ENCODE results near the gene TMEM234. TPM values are rescaled to one million over a fixed set of nuclear protein-coding genes. Genes with fewer than 3 reads are reported as not detected.

TMEM234 gene
- total and polyA plus RNA-seq, 10 of the 15 experiments (the other 5 are each of a cell fraction or from before 2014, with no cell fraction given): 2.9 to 10.9 (median 6.4) TPM

DNA sequence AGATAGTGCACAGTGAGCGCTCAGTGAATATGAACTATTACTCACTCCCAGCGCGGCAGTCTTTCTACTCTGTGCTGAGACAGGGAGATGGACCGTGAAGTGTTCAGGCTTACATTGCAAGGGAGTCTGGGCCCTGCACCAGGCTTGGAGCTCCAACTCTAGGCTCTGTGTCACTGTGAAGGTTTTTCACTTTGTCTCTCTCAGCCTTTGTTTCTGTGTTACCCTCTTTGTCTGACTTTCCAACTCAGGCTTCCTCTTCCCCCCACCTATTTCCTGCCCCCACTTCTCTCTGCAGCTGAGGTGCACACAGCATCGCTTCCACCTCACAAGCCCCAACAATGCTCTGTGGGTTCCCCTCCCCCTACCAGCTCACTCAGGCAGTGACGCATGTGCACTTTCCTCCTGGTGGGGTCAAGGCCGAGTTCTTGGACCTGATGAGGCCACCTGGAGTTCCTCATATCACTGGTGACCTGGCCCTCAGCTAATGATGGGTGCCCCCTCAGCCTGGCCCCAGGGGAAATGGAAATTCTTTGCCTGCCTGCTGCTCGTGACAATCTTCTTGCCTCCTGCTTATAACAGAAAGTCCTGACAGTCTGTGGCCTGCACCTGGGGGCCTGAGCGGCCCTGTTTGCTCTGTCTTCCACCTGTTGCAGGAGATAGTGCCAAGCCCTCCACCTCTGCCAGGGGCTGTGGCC, 27.8 kb upstream of the TMEM234 start (continued):
- TF ChIP-seq ZNF384 (IDR thresholded peaks at IDR 0.05; ENCODE audit: borderline replicate concordance, low read depth, low read length) (no peak), YBX1 (IDR thresholded peaks at IDR 0.05) (no peak), TARDBP (IDR thresholded peaks at IDR 0.05; ENCODE audit: borderline replicate concordance) (peak; percentile 89), CBX5 (IDR thresholded peaks at IDR 0.05; ENCODE audit: low read depth) (no peak), MYB (IDR thresholded peaks at IDR 0.05; ENCODE audit: borderline replicate concordance, low read depth, low read length) (no peak), MTA3 (IDR thresholded peaks at IDR 0.05; ENCODE audit: borderline replicate concordance, low read length) (no peak), POU2F2 (IDR thresholded peaks at IDR 0.05; ENCODE audit: borderline replicate concordance, low read depth, low read length) (peak; percentile 72; the same call in 2 of the 3 replicates), EP300 (IDR thresholded peaks at IDR 0.05; ENCODE audit: borderline replicate concordance in 1 of 2, control insufficient read depth in 1 of 2, low read depth in 2 of 2, low read length in 2 of 2) (peak; percentile 75 to 83; a peak in 3 of 4 replicates), SUZ12 (IDR thresholded peaks at IDR 0.05; ENCODE audit: unreplicated experiment) (no peak), SMC3 (IDR thresholded peaks at IDR 0.05; ENCODE audit: borderline replicate concordance, low read length) (no peak), RUNX3 (IDR thresholded peaks at IDR 0.05; ENCODE audit: low read length) (no peak)
- TF ChIP-seq, protein P1, sequence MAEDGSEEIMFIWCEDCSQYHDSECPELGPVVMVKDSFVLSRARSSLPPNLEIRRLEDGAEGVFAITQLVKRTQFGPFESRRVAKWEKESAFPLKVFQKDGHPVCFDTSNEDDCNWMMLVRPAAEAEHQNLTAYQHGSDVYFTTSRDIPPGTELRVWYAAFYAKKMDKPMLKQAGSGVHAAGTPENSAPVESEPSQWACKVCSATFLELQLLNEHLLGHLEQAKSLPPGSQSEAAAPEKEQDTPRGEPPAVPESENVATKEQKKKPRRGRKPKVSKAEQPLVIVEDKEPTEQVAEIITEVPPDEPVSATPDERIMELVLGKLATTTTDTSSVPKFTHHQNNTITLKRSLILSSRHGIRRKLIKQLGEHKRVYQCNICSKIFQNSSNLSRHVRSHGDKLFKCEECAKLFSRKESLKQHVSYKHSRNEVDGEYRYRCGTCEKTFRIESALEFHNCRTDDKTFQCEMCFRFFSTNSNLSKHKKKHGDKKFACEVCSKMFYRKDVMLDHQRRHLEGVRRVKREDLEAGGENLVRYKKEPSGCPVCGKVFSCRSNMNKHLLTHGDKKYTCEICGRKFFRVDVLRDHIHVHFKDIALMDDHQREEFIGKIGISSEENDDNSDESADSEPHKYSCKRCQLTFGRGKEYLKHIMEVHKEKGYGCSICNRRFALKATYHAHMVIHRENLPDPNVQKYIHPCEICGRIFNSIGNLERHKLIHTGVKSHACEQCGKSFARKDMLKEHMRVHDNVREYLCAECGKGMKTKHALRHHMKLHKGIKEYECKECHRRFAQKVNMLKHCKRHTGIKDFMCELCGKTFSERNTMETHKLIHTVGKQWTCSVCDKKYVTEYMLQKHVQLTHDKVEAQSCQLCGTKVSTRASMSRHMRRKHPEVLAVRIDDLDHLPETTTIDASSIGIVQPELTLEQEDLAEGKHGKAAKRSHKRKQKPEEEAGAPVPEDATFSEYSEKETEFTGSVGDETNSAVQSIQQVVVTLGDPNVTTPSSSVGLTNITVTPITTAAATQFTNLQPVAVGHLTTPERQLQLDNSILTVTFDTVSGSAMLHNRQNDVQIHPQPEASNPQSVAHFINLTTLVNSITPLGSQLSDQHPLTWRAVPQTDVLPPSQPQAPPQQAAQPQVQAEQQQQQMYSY (CRISPR knock-in tag; IDR thresholded peaks at IDR 0.05): no peak
- TF ChIP-seq, protein P2, sequence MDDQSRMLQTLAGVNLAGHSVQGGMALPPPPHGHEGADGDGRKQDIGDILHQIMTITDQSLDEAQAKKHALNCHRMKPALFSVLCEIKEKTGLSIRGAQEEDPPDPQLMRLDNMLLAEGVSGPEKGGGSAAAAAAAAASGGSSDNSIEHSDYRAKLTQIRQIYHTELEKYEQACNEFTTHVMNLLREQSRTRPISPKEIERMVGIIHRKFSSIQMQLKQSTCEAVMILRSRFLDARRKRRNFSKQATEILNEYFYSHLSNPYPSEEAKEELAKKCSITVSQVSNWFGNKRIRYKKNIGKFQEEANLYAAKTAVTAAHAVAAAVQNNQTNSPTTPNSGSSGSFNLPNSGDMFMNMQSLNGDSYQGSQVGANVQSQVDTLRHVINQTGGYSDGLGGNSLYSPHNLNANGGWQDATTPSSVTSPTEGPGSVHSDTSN (IDR thresholded peaks at IDR 0.05; ENCODE audit: insufficient replicate concordance, low read depth, low read length): no peak

Data from GM12878 (cell line).